ENCODE results near the gene HNRNPLL. TPM values are rescaled to one million over a fixed set of nuclear protein-coding genes. Genes with fewer than 3 reads are reported as not detected.

HNRNPLL gene
- total RNA-seq, 1 donor from 2014 or later, result 28.3 TPM

DNA sequence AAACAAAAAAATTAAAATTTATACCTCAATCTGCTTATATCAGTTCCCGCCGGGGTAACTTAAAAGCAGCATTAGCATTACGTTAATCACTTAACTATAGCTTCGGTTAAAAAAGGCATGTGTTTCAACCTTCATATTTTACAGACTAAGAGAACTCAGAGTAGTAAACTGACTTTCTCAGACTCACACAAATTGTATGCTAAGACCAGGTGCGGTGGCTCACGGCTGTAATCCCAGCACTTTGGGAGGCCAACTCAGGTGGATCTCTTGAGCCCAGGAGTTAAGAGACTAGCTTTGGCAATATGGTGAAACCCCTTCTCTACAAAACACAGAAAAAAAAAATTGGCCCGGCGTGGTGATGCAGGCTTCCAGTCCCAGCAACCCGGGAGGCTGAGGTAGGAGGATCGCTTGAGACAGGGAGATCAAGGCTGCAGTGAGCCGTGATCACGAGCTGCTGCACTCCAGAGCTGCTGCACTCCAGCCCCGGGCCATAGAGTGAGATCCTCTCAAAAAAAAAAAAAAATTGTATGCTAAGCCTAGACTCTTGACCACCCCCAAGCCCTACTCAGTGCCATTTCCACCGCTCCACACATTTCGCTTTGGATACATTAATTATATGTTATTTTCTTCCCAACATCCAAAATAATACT, 2.4 kb downstream of the HNRNPLL start:
- DNase-seq, result no peak
- intact Hi-C loops (cut with DNase I), result loop anchor here (5.0 kb wide), 2 partner anchors 67 to 122 kb away; partner anchors contain the start of gene GALM
- no peak for ATAC-seq (ENCODE audit: poor library complexity)

GRCh38 chr2:38599706-38600105, 3.0 kb downstream of the HNRNPLL start:
- intact Hi-C loops (cut with DNase I), result loop anchor here (5.0 kb wide), 2 partner anchors 68 to 123 kb away; partner anchors contain the start of gene GALM
- ATAC-seq (ENCODE audit: poor library complexity) (no peak), DNase-seq (no peak)

- DNase-seq, result no peak
- no peak for ATAC-seq (ENCODE audit: poor library complexity)
- intact Hi-C loops (cut with DNase I), result no loop called here
Observed at GRCh38 chr2:38598991-38599295, 3.8 kb downstream of the HNRNPLL start.

DNA sequence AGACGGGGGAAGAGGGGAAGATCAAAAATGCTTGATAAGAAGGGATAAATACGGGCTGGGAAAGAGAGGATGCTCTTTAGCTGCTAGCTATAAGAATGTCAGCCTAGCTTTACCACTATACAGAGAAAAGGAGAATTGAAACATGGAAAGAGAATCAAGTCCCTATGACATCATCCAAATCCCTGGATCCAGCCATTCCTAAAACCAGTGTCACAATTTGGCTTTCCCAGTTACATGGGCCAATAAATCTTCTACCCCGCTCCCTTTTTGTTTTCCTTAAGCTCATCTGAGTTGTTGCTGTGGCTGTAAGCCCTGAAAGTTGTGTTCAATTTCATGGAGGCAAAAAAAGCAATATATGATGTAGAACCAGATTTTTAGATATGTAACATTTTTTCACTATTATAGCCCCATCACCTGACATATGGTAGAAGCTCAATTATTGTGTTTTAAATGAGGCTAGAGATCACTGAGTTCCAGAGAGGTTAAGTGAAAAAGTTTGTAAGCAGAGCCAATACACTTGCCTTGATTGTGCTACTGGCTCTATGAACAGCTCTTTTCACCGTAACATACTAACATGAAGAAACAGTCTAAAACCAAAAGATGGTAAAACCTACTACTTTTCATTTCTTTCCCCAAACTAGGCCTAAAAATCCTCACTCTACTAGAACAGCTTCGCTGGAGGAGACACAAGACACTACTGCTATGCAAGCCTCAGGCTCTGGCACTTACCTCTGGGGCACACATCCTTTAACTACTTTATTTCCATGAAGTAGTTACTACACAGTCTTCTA, 4.3 kb downstream of the HNRNPLL start:
- intact Hi-C loops (cut with DNase I), result no loop called here
- DNase-seq, result no peak

DNA sequence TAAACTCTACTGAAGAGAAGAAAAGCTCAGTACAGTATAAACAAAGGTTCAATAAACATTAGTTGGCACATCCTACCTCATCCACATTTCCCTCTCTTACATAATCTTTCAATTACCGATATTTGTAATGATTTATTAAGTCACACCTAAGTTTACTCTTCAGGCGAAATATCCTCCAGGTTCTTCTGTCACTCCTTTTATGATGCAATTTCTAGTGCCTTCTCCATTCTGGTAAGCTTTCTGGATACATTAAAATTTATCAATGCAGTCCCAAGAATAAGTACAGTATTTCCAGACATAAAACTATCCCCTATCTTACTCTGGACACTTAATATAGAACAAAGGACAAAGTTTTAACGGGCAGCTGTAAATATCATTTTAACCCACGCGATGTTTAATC, 5.6 kb downstream of the HNRNPLL start:
- DNase-seq (no peak), ATAC-seq (ENCODE audit: poor library complexity) (no peak)
- intact Hi-C loops (cut with DNase I), result no loop called here

More for the DNA sequence above, 4.3 kb downstream of the HNRNPLL start:
- ATAC-seq (ENCODE audit: poor library complexity), result no peak

DNA sequence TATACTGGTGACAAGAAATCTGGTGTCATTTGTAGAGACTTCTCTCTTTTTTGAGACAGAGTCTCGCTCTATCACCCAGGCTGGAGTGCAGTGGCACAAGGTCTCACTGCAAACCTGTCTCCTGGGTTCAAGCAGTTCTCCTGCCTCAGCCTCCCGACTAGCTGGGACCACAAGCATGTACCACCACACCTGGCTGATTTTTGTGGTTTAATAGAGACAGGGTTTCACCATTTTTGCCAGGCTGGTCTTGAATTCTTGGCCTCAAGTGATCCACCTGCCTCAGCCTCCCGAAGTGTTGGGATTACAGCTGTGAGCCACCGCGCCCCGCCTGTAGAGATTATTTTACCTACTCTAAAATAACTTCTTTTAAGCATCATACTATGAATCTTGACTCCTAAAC, 6.5 kb downstream of the HNRNPLL start:
- intact Hi-C loops (cut with DNase I), result no loop called here
- DNase-seq (no peak), ATAC-seq (ENCODE audit: poor library complexity) (no peak)

- intact Hi-C loops (cut with DNase I), result no loop called here
- DNase-seq, result no peak
- ATAC-seq (ENCODE audit: poor library complexity), result no peak
Observed at GRCh38 chr2:38592951-38593350, 9.8 kb downstream of the HNRNPLL start.

DNA sequence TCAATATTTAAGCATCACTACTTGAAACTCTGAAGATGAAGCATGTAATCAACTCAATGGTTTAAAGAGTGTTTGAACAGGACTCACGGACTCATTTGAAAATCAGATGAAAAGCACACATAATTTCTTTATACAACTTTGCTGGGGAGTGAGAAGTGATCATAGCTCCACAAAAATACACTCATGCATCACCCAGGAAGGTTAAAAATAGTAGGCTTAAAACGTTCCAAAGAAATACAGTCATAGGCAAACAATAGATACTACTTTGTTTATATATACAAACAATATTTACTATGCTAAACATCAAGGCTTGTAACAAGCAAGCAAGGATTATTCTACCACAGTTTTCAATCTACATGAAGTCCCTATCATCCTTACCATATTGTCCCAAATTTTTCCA, 11.6 kb downstream of the HNRNPLL start:
- intact Hi-C loops (cut with DNase I), result no loop called here
- no peak for DNase-seq
- peak; percentile 85 for ATAC-seq (ENCODE audit: poor library complexity)

- ATAC-seq (ENCODE audit: poor library complexity) (no peak), DNase-seq (no peak)
- intact Hi-C loops (cut with DNase I), result no loop called here
Observed at GRCh38 chr2:38590053-38590452, 12.7 kb downstream of the HNRNPLL start.

GRCh38 chr2:38586931-38587330, 15.8 kb downstream of the HNRNPLL start:
- DNase-seq, result no peak
- no peak for ATAC-seq (ENCODE audit: poor library complexity)
- intact Hi-C loops (cut with DNase I), result no loop called here

DNA sequence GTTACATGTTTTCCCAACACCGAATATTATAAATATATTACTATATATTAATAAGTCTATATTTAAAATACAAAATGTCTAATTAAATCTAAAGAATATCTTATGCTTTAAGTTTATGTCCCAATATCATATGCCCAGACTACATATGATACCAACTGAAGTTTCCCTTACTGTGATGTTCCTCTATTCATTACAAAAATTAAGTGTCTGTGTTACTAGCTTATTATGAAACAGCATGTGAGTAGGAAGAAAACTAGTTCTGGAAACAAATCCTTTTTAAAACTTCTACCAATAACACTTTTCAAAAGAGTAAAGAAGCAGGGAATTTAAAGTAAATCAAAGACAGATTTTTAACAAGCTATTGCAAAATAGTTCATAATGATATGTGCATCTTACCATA, 17.8 kb downstream of the HNRNPLL start:
- ATAC-seq (ENCODE audit: poor library complexity), result no peak
- intact Hi-C loops (cut with DNase I), result no loop called here
- no peak for DNase-seq

DNA sequence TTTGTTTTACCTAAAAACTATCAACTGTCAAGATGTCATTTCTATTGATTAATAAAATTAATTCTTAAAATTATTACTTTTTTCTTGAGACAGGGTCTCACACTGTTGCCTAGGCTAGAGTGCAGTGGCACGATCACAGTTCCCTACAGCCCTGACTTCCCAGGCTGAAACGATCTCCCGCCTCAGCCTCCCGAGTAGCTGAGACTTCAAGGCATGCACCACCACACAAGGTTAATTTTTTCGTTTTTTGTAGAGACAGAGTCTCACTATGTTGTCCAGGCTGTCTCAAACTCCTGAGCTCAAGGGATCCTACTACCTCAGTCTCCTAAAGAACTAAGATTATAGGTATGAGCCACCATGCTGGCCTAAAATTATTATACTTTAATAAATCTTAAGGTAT, 18.7 kb downstream of the HNRNPLL start:
- ATAC-seq (ENCODE audit: poor library complexity) (no peak), DNase-seq (no peak)
- intact Hi-C loops (cut with DNase I), result no loop called here

GRCh38 chr2:38583524-38583923, 19.2 kb downstream of the HNRNPLL start:
- no peak for DNase-seq
- intact Hi-C loops (cut with DNase I), result no loop called here
- ATAC-seq (ENCODE audit: poor library complexity), result no peak

DNA sequence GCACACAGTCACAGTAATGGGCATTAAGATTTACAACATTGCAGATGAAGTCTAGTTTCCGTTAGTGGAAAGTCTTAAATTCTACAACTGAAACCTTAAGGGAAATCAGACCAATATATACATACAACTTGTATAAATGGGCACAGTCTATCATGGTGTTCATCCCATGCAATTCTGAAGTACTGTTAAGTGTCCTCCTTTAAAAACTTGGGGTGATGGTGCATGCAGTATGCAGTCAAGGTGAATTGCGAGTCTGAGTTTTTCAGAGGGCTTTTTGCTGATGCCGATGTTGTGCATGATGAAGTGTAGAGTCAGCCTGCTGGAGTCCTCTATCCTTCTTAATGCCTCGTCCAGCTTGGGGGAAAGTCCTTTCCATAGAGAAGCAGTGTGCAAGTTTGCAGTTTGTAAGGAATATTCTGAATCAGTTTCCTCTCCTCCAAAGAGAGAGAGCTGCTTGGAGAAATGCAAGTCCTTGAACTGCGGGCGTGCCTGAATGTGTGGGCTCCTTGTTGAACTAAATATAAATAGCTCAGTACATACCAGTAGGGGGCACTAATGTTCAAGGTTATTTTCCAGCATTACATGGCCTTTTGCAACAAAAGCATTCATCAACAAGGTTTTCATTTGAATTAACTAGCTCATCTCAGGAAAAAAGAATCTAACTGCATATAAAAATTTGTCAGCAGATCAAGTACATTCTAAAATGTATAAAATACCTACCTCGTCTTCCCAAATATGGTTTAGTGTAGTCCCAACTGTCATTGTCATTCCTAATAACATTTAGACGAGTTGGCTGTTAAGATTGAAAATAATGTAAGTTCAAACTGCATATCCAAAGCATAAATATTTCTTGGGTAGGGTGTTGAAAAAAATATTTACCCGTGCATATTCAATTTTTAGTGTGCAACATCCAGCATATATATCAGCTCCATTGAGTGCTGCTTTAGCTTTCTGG, 21.3 kb downstream of the HNRNPLL start:
- intact Hi-C loops (cut with DNase I), result no loop called here
- ATAC-seq (ENCODE audit: poor library complexity) (peak; percentile 90), DNase-seq (peak; percentile 48)

GRCh38 chr2:38580115-38580636, 22.6 kb downstream of the HNRNPLL start:
- intact Hi-C loops (cut with DNase I), result no loop called here
- no peak for DNase-seq
- no peak for ATAC-seq (ENCODE audit: poor library complexity)

- no peak for ATAC-seq (ENCODE audit: poor library complexity)
- no peak for DNase-seq
- intact Hi-C loops (cut with DNase I), result loop anchor here (5.0 kb wide), 1 partner anchor 163 kb away; no protein-coding TSS in a partner anchor
Observed at GRCh38 chr2:38578832-38579231, 23.9 kb downstream of the HNRNPLL start.

GRCh38 chr2:38574278-38574677, 28.4 kb downstream of the HNRNPLL start:
- ATAC-seq (ENCODE audit: poor library complexity), result no peak
- intact Hi-C loops (cut with DNase I), result no loop called here
- no peak for DNase-seq

GRCh38 chr2:38572167-38572566, 30.6 kb downstream of the HNRNPLL start:
- ATAC-seq (ENCODE audit: poor library complexity) (no peak), DNase-seq (no peak)
- intact Hi-C loops (cut with DNase I), result no loop called here

DNA sequence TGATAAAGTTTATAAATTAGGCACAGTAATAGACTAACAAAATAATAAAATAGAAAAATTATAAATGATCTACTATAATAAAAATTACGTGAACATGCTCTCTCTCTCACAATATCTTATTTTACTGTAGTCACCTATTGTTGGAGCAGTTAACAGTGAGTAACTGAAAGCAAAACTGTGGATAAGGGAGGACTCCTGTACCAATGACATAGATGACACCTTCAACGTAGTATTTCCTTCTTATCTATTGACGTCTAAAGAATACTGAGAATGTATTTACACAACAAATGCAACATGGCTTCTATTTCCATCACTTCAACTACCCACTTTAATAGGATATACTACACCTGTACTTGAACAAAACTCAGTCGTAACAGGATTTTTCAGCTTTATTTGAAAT, 31.5 kb downstream of the HNRNPLL start:
- ATAC-seq (ENCODE audit: poor library complexity), result no peak
- intact Hi-C loops (cut with DNase I), result no loop called here
- DNase-seq, result no peak
